Ovary (tissue), 3 donors: Measurements from ENCODE around the gene SCN9A.
"Not testable (repeated sequence)": the region's sequence is repeated elsewhere in the genome, so short reads cannot be mapped to it uniquely, and the experiment has no call there.

ENCODE experiments used
- CTCF ChIP-seq, 3 donors: fragments of 450-650 bp in 2 of 3; fragments of 200-600 bp in 1 of 3; IDR thresholded peaks; one replicate each; pipeline versions ENCODE4 v1.5.1 to v1.8.0; 2016 to 2022; ENCODE audit warnings: antibody characterized with exemption in 3 of 3, mild to moderate bottlenecking in 1 of 3
- EP300 ChIP-seq: sonication (generic); formaldehyde crosslinking; IDR thresholded peaks from one replicate; pipeline ENCODE4 v1.6.1; 2017; ENCODE audit warnings: antibody characterized with exemption
- POLR2A ChIP-seq: fragments of 450-650 bp; IDR thresholded peaks from one replicate; pipeline ENCODE4 v1.6.1; 2017; ENCODE audit warnings: antibody characterized with exemption, mild to moderate bottlenecking, moderate library complexity
- donor health status: DM: no; HTN: no; CAD: no.

GRCh38 chr2:166206153-166206552 lies 169.6 kb downstream of the SCN9A start:
- TF ChIP-seq CTCF (IDR thresholded peaks at IDR 0.05); POLR2A; EP300: not testable (repeated sequence)
